Neural progenitor cell (in vitro differentiated cells): ENCODE data around the gene GAREM2. TPM values are rescaled to one million over a fixed set of nuclear protein-coding genes. Genes with fewer than 3 reads are reported as not detected.

Experiments used
- DNase-seq: peaks from one replicate; pipeline ENCODE4 v3.0.0-alpha.2; 2016; ENCODE audit warnings: low spot score
- H2AFZ ChIP-seq: fragments of 200-600 bp; sonication (generic); replicated peaks from 2 replicates; pipeline ENCODE4 v1.6.1; 2016; ENCODE audit warnings: antibody characterized with exemption
- H3F3A ChIP-seq: fragments of 200-600 bp; sonication (generic); 2 replicates; pipeline ENCODE4 v1.6.1; 2016; ENCODE audit warnings: antibody characterized with exemption, low read depth
- H3K27ac ChIP-seq: fragments of 200-600 bp; sonication (generic); 2 replicates; pipeline ENCODE4 v1.5.1; 2016; ENCODE audit warnings: mild to moderate bottlenecking
- H3K27me3 ChIP-seq: fragments of 200-600 bp; sonication (generic); 2 replicates; pipeline ENCODE4 v1.6.1; 2016; ENCODE audit warnings: mild to moderate bottlenecking, moderate library complexity
- H3K36me3 ChIP-seq: fragments of 200-600 bp; sonication (generic); 2 replicates; pipeline ENCODE4 v1.5.1; 2016
- H3K4me1 ChIP-seq: fragments of 200-600 bp; sonication (generic); 2 replicates; pipeline ENCODE4 v1.6.1; 2016; ENCODE audit warnings: mixed run types
- H3K4me2 ChIP-seq: fragments of 200-600 bp; sonication (generic); 2 replicates; pipeline ENCODE4 v1.6.1; 2016
- H3K4me3 ChIP-seq: fragments of 200-600 bp; sonication (generic); 2 replicates; pipeline ENCODE4 v1.5.1; 2016
- H3K79me2 ChIP-seq: fragments of 200-600 bp; sonication (generic); 2 replicates; pipeline ENCODE4 v1.6.1; 2016; ENCODE audit warnings: low read depth
- H3K9ac ChIP-seq: fragments of 200-600 bp; sonication (generic); 2 replicates; pipeline ENCODE4 v1.6.1; 2016
- H3K9me3 ChIP-seq: fragments of 200-600 bp; sonication (generic); 2 replicates; pipeline ENCODE4 v1.5.1; 2016; ENCODE audit warnings: low read depth
- H4K20me1 ChIP-seq: fragments of 200-600 bp; sonication (generic); 2 replicates; pipeline ENCODE4 v1.6.1; 2016; ENCODE audit warnings: low read depth
- H3K27ac Mint-ChIP-seq: 3 replicates; pipeline ENCODE4 v1.8.0; 2021; ENCODE audit warnings: mixed read lengths
- H3K27me3 Mint-ChIP-seq: 2 replicates; pipeline ENCODE4 v1.8.0; 2022; ENCODE audit warnings: low read depth, mild to moderate bottlenecking, inconsistent platforms, moderate library complexity, mixed read lengths; ENCODE audit not compliant: insufficient read depth
- H3K36me3 Mint-ChIP-seq: 3 replicates; pipeline ENCODE4 v1.8.0; 2021; ENCODE audit warnings: mixed read lengths
- H3K4me1 Mint-ChIP-seq: 3 replicates; pipeline ENCODE4 v1.8.0; 2021; ENCODE audit warnings: mixed read lengths
- H3K4me3 Mint-ChIP-seq: 3 replicates; pipeline ENCODE4 v1.8.0; 2021; ENCODE audit warnings: mild to moderate bottlenecking, moderate library complexity, mixed read lengths
- H3K9me3 Mint-ChIP-seq: 3 replicates; pipeline ENCODE4 v1.8.0; 2020; ENCODE audit warnings: mixed read lengths
- EZH2 ChIP-seq: fragments of 200-600 bp; sonication (generic); IDR thresholded peaks from 2 replicates; pipeline ENCODE4 v1.6.1; 2017; ENCODE audit warnings: antibody characterized with exemption, mild to moderate bottlenecking, moderate library complexity
- EZH2phosphoT487 ChIP-seq: fragments of 200-600 bp; sonication (generic); IDR thresholded peaks from 2 replicates; pipeline ENCODE4 v1.6.1; 2017; ENCODE audit warnings: antibody characterized with exemption
- total RNA-seq: library from RNA; depleted of rRNA; stranded (reverse); fragments of >200 nt; gene quantifications from 2 replicates; pipeline ENCODE4 v1.2.3, GENCODE V29; 2015; ENCODE audit warnings: low replicate concordance
- TF ChIP-seq, protein P1 (sequence below): fragments of 200-600 bp; sonication (generic); IDR thresholded peaks from 2 replicates; pipeline ENCODE4 v1.5.1; 2017; ENCODE audit warnings: antibody characterized with exemption, mild to moderate bottlenecking

GAREM2 gene
- total RNA-seq, 1 donor from 2014 or later = 20.0 TPM

DNA sequence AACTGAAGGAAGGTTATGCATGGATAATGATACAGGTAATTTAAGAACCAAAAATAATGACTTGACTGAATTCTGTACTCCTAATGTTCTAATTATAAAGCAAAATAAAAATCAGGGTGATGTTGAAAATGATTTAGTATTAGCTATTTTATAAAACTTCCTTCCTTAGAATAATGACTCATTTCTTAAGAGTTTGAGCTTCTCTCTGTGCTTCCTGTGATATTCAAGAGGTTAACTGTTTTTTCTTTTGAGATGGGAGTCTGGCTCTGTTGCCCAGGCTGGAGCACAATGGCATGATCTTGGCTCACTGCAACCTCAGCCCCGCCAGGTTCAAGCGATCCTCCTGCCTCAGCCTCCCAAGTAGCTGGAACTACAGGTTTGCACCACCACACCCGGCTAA, 56.7 kb downstream of the GAREM2 start:
- H3K27ac ChIP-seq = no peak overlapping the region
- H3K9ac ChIP-seq = no peak overlapping the region
- Mint-ChIP-seq H3K36me3 (peaks cover 43% of the 10 kb centered on the region), H3K27ac (no peak overlapping the region), H3K27me3 (no peaks in the 10 kb centered on the region), H3K4me3 (no peak overlapping the region), H3K4me1 (no peaks in the 10 kb centered on the region), H3K9me3 (peaks cover 4% of the 10 kb centered on the region)
- no peaks in the 10 kb centered on the region for H3K79me2 ChIP-seq
- no peak overlapping the region for H3K4me2 ChIP-seq
- no peak for TF ChIP-seq EZH2phosphoT487
- TF ChIP-seq, protein P1, sequence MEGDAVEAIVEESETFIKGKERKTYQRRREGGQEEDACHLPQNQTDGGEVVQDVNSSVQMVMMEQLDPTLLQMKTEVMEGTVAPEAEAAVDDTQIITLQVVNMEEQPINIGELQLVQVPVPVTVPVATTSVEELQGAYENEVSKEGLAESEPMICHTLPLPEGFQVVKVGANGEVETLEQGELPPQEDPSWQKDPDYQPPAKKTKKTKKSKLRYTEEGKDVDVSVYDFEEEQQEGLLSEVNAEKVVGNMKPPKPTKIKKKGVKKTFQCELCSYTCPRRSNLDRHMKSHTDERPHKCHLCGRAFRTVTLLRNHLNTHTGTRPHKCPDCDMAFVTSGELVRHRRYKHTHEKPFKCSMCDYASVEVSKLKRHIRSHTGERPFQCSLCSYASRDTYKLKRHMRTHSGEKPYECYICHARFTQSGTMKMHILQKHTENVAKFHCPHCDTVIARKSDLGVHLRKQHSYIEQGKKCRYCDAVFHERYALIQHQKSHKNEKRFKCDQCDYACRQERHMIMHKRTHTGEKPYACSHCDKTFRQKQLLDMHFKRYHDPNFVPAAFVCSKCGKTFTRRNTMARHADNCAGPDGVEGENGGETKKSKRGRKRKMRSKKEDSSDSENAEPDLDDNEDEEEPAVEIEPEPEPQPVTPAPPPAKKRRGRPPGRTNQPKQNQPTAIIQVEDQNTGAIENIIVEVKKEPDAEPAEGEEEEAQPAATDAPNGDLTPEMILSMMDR = no peak
- TF ChIP-seq EZH2 = no peak
- no peak overlapping the region for H2AFZ ChIP-seq
- H3K4me1 ChIP-seq = no peaks in the 10 kb centered on the region
- no peak for DNase-seq
- H3K27me3 ChIP-seq = no peaks in the 10 kb centered on the region
- H3F3A ChIP-seq = peaks cover 4% of the 10 kb centered on the region
- H4K20me1 ChIP-seq = no peaks in the 10 kb centered on the region
- H3K36me3 ChIP-seq = peaks cover 20% of the 10 kb centered on the region
- no peak overlapping the region for H3K4me3 ChIP-seq
- H3K9me3 ChIP-seq = no peaks in the 10 kb centered on the region

DNA sequence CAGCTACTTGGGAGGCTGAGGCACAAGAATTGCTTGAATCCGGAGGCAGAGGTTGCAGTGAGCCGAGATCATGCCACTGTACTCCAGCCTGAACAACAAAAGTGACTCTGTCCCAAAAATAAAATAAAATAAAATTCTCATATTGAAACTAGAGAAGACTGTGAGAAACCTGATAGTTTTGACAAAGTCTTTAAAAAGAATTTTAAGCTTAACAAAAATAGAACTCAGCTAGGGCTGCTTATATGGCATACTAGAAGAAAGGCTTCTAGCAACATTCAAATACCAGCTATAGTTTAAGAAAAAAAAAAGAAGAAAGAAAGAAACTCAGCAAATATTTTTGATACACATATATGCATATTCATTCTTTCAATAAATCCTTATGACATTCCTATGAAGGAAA, 57.9 kb downstream of the GAREM2 start:
- TF ChIP-seq EZH2 (no peak), EZH2phosphoT487 (no peak)
- Mint-ChIP-seq H3K27me3 (no peaks in the 10 kb centered on the region), H3K9me3 (peaks cover 2% of the 10 kb centered on the region), H3K4me3 (no peak overlapping the region), H3K36me3 (peaks cover 43% of the 10 kb centered on the region), H3K4me1 (no peaks in the 10 kb centered on the region), H3K27ac (no peak overlapping the region)
- peaks cover 16% of the 10 kb centered on the region for H3K36me3 ChIP-seq
- H3K9me3 ChIP-seq = no peaks in the 10 kb centered on the region
- no peak overlapping the region for H3K4me2 ChIP-seq
- H4K20me1 ChIP-seq = no peaks in the 10 kb centered on the region
- no peak overlapping the region for H2AFZ ChIP-seq
- H3K27me3 ChIP-seq = no peaks in the 10 kb centered on the region
- H3K27ac ChIP-seq = no peak overlapping the region
- no peaks in the 10 kb centered on the region for H3K4me1 ChIP-seq
- no peak overlapping the region for H3K9ac ChIP-seq
- no peak for DNase-seq
- peaks cover 4% of the 10 kb centered on the region for H3F3A ChIP-seq
- H3K79me2 ChIP-seq = no peaks in the 10 kb centered on the region
- H3K4me3 ChIP-seq = no peak overlapping the region

DNA sequence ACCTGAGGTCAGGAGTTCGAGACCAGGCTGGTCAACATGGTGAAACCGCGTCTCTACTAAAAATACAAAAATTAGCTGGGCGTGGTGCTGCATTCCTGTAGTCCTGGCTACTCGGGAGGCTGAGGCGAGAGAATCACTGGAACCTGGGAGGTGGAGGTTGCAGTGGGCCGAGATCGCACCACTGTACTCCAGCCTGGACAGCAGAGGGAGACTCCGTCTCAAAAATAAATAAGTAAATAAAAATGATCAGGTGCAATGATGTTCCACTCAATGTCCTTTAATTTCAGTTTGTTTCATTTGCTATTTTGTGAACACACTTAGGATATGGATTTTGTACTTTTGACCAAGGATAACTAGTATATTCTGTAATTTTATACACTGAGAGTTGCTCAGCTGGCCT, 62.2 kb downstream of the GAREM2 start:
- H4K20me1 ChIP-seq = no peaks in the 10 kb centered on the region
- no peak overlapping the region for H3K4me2 ChIP-seq
- H3K36me3 ChIP-seq = no peaks in the 10 kb centered on the region
- no peak for TF ChIP-seq EZH2phosphoT487
- TF ChIP-seq, protein P1 = peak; percentile 47
- Mint-ChIP-seq H3K27me3 (no peaks in the 10 kb centered on the region), H3K36me3 (peaks cover 18% of the 10 kb centered on the region), H3K4me3 (no peak overlapping the region), H3K4me1 (peaks cover under 1% of the 10 kb centered on the region), H3K27ac (no peak overlapping the region), H3K9me3 (no peaks in the 10 kb centered on the region)
- H3K4me3 ChIP-seq = no peak overlapping the region
- no peaks in the 10 kb centered on the region for H3K27me3 ChIP-seq
- H3K9me3 ChIP-seq = no peaks in the 10 kb centered on the region
- DNase-seq = no peak
- peaks cover 7% of the 10 kb centered on the region for H3K79me2 ChIP-seq
- no peaks in the 10 kb centered on the region for H3F3A ChIP-seq
- no peak overlapping the region for H2AFZ ChIP-seq
- no peak overlapping the region for H3K27ac ChIP-seq
- no peaks in the 10 kb centered on the region for H3K4me1 ChIP-seq
- H3K9ac ChIP-seq = no peak overlapping the region

DNA sequence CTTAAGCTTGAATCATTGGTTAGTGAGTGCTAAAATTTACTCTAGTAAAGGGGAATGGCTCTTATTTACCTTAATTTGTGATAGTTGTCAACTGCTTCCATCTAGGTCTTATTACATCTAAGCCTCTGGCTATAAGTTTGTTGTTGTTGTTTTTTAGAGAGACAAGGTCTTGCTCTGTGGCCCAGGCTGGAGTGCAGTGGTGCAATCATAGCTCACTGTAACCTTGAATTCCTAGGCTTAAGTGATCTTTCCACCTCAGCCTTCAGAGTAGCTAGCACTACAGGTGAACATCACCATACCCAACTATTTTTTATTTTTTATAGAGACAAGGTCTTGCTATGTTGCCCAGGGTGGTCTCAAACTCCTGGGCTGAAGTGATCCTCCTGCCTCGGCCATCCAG, 65.0 kb downstream of the GAREM2 start:
- no peak overlapping the region for H3K4me3 Mint-ChIP-seq
- H3K27me3 ChIP-seq = no peaks in the 10 kb centered on the region
- no peak overlapping the region for H3K27ac ChIP-seq
- no peak overlapping the region for H2AFZ ChIP-seq
- H3K79me2 ChIP-seq = peaks cover 34% of the 10 kb centered on the region
- H3K4me3 ChIP-seq = no peak overlapping the region
- no peaks in the 10 kb centered on the region for H3K9me3 Mint-ChIP-seq
- no peaks in the 10 kb centered on the region for H4K20me1 ChIP-seq
- peaks cover 13% of the 10 kb centered on the region for H3K36me3 Mint-ChIP-seq
- H3K27me3 Mint-ChIP-seq = no peaks in the 10 kb centered on the region
- no peak overlapping the region for H3K9ac ChIP-seq
- no peaks in the 10 kb centered on the region for H3F3A ChIP-seq
- H3K4me1 Mint-ChIP-seq = peaks cover 18% of the 10 kb centered on the region
- no peak overlapping the region for H3K27ac Mint-ChIP-seq
- no peak for DNase-seq
- no peaks in the 10 kb centered on the region for H3K9me3 ChIP-seq
- no peaks in the 10 kb centered on the region for H3K4me1 ChIP-seq
- H3K36me3 ChIP-seq = no peaks in the 10 kb centered on the region
- H3K4me2 ChIP-seq = no peak overlapping the region
- no peak for TF ChIP-seq EZH2phosphoT487
- TF ChIP-seq, protein P1 = no peak
- no peak for TF ChIP-seq EZH2
